CD8-positive, alpha-beta memory T cell (primary cell): ENCODE data around the gene UBXN4. TPM values are rescaled to one million over a fixed set of nuclear protein-coding genes. Genes with fewer than 3 reads are reported as not detected.
"Not testable (repeated sequence)": the region's sequence is repeated elsewhere in the genome, so short reads cannot be mapped to it uniquely, and the experiment has no call there.

Experiments
- CTCF ChIA-PET: fragments of 350-600 bp; sonication (Branson Sonifier 250); formaldehyde crosslinking; loops from one replicate; lab custom pipeline; 2021; ENCODE audit warnings: antibody characterized with exemption; lab: Charles Lee
- POLR2A ChIA-PET: fragments of 350-600 bp; sonication (Branson Sonifier 250); formaldehyde crosslinking; loops from one replicate; lab custom pipeline; 2021; ENCODE audit warnings: antibody characterized with exemption; lab: Charles Lee
- DNase-seq, 5 donors: peaks; one replicate each; pipeline versions ENCODE4 v3.0.0 to v3.0.0-alpha.2; 2020 to 2022; ENCODE audit warnings: mixed read lengths in 1 of 5
- H3K27ac ChIP-seq: one replicate; pipeline ENCODE4 v1.7.0; 2013; ENCODE audit warnings: low read depth, mild to moderate bottlenecking, low read length, moderate library complexity
- H3K27me3 ChIP-seq: 2 replicates; pipeline ENCODE4 v1.7.0; 2013; ENCODE audit warnings: low read length, mild to moderate bottlenecking; ENCODE audit not compliant: insufficient read depth, poor library complexity, severe bottlenecking
- H3K36me3 ChIP-seq: 2 replicates; pipeline ENCODE4 v1.7.0; 2013; ENCODE audit warnings: mild to moderate bottlenecking, low read length, moderate library complexity; ENCODE audit not compliant: insufficient read depth
- H3K4me1 ChIP-seq: 2 replicates; pipeline ENCODE4 v1.7.0; 2013; ENCODE audit warnings: mild to moderate bottlenecking, low read length, moderate library complexity; ENCODE audit not compliant: insufficient read depth
- H3K4me3 ChIP-seq: 2 replicates; pipeline ENCODE4 v1.7.0; 2013; ENCODE audit warnings: mild to moderate bottlenecking, low read length
- H3K9me3 ChIP-seq: 2 replicates; pipeline ENCODE4 v1.7.0; 2013; ENCODE audit warnings: mild to moderate bottlenecking, low read length
- H3K27ac Mint-ChIP-seq, 8 donors: one replicate each; pipeline ENCODE4 v1.8.0; 2020 to 2021; ENCODE audit warnings: mixed read lengths in 8 of 8, mild to moderate bottlenecking in 6 of 8, inconsistent platforms in 3 of 8, moderate library complexity in 3 of 8
- H3K27me3 Mint-ChIP-seq, 2 donors: one replicate each; pipeline ENCODE4 v1.8.0; 2020 to 2021; ENCODE audit warnings: mixed read lengths in 2 of 2, mild to moderate bottlenecking in 1 of 2, moderate library complexity in 1 of 2
- H3K36me3 Mint-ChIP-seq, 3 donors: one replicate each; pipeline ENCODE4 v1.8.0; 2020 to 2021; ENCODE audit warnings: mixed read lengths in 3 of 3, inconsistent platforms in 1 of 3, mild to moderate bottlenecking in 1 of 3
- H3K4me1 Mint-ChIP-seq, 3 donors: one replicate each; pipeline ENCODE4 v1.8.0; 2020 to 2021; ENCODE audit warnings: mixed read lengths in 3 of 3, inconsistent platforms in 1 of 3, mild to moderate bottlenecking in 1 of 3
- H3K4me3 Mint-ChIP-seq, 7 donors: one replicate each; pipeline ENCODE4 v1.8.0; 2020 to 2021; ENCODE audit warnings: mixed read lengths in 7 of 7, mild to moderate bottlenecking in 6 of 7, moderate library complexity in 4 of 7, inconsistent platforms in 2 of 7
- H3K9me3 Mint-ChIP-seq, 5 donors: one replicate each; pipeline ENCODE4 v1.8.0; 2020 to 2022; ENCODE audit warnings: mixed read lengths in 5 of 5, mild to moderate bottlenecking in 3 of 5, moderate library complexity in 2 of 5, inconsistent platforms in 1 of 5
- polyA plus RNA-seq: library from polyadenylated mRNA; unstranded; fragments of 300-500 nt; fragmentation: Illumina TruSeq; gene quantifications from one replicate; pipeline ENCODE4 v1.2.3, GENCODE V29; 2021
- total RNA-seq, 2 experiments: library from RNA; stranded (reverse); gene quantifications; one replicate each; pipeline ENCODE4 v1.2.3, GENCODE V29; 2021

UBXN4 gene
- total and polyA plus RNA-seq, 3 experiments from 2014 or later, result 85.5 to 106 (median 96.9) TPM

DNA sequence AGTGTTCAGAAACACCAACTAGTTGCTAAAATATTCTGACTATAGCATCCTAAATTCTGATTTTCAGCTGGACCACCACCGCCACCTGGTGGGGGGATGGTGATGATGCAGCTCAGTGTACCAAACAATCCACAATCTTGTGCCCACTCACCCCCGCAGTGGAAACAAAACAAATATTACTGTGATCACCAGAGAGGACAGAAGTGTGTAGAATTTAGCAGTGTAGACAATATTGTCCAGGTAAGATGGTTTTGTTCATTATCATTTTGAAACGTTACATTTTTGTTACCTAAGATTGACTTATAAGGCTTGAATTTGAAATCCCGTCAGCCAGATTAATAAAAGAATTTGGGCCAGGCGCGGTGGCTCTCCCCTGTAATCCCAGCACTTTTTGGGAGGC, 31.7 kb upstream of the UBXN4 start:
- ChIA-PET POLR2A (interaction anchor here (0.6 kb wide), 1 partner anchor 709 kb away, joined by 4 read pairs; no protein-coding TSS in a partner anchor), CTCF (interaction anchor here (0.8 to 5.3 kb wide), 24 partner anchors 9 to 721 kb away, joined by 3 to 73 read pairs (median 4); no protein-coding TSS in a partner anchor)
- peaks cover 0 to 20% (median 3%) of the 10 kb centered on the region in 3 donors for H3K36me3 Mint-ChIP-seq
- no peak overlapping the region for H3K4me3 Mint-ChIP-seq
- peaks cover 7% of the 10 kb centered on the region for H3K36me3 ChIP-seq
- peak; percentile 49 to 76 (median 60) for DNase-seq
- H3K27ac Mint-ChIP-seq, result peak overlapping the region in 1 of 8 donors; percentile 10
- H3K27me3 Mint-ChIP-seq, result no peaks in the 10 kb centered on the region
- H3K27me3 ChIP-seq, result no peaks in the 10 kb centered on the region
- H3K27ac ChIP-seq, result no peak overlapping the region
- H3K9me3 ChIP-seq, result no peaks in the 10 kb centered on the region
- H3K4me1 Mint-ChIP-seq, result peaks cover 0 to 1% (median 0%) of the 10 kb centered on the region in 3 donors
- no peaks in the 10 kb centered on the region for H3K4me1 ChIP-seq
- no peaks in the 10 kb centered on the region for H3K9me3 Mint-ChIP-seq
- H3K4me3 ChIP-seq, result no peak overlapping the region

DNA sequence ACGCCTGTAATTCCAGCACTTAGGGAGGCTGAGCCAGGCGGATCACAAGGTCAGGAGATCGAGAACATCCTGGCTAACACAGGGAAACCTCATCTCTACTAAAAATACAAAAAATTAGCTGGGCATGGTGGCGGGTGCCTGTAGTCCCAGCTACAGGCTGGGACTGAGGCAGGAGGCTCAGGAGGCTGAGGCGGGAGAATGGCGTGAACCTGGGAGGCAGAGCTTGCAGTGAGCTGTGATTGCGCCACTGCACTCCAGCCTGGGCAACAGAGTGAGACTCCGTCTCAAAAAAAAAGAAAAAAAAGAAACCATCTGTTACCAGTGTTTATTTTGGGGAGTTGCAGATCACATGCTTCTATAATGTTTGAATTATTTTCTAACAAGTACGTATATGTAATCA, 26.6 kb upstream of the UBXN4 start:
- H3K36me3 ChIP-seq, result peaks cover 12% of the 10 kb centered on the region
- H3K9me3 Mint-ChIP-seq, CTCF ChIA-PET, H3K27me3 Mint-ChIP-seq, H3K4me1 ChIP-seq, H3K4me1 Mint-ChIP-seq, H3K9me3 ChIP-seq, H3K27ac Mint-ChIP-seq, H3K4me3 ChIP-seq, DNase-seq, H3K4me3 Mint-ChIP-seq, H3K27me3 ChIP-seq, POLR2A ChIA-PET, H3K27ac ChIP-seq: not testable (repeated sequence)
- peaks cover 0 to 47% (median 8%) of the 10 kb centered on the region in 3 donors for H3K36me3 Mint-ChIP-seq

- ChIA-PET POLR2A (no interaction called here), CTCF (no interaction called here)
- Mint-ChIP-seq H3K4me3 (no peak overlapping the region), H3K36me3 (peaks cover 4 to 23% (median 4%) of the 10 kb centered on the region in 3 donors), H3K27me3 (no peaks in the 10 kb centered on the region), H3K4me1 (no peaks in the 10 kb centered on the region), H3K27ac (no peak overlapping the region), H3K9me3 (no peaks in the 10 kb centered on the region)
- no peak overlapping the region for H3K4me3 ChIP-seq
- DNase-seq, result no peak
- no peaks in the 10 kb centered on the region for H3K9me3 ChIP-seq
- H3K4me1 ChIP-seq, result no peaks in the 10 kb centered on the region
- no peak overlapping the region for H3K27ac ChIP-seq
- H3K36me3 ChIP-seq, result no peaks in the 10 kb centered on the region
- H3K27me3 ChIP-seq, result no peaks in the 10 kb centered on the region
Observed at GRCh38 chr2:135728064-135728743, 13.5 kb upstream of the UBXN4 start.

- Histone ChIP-seq H3K27me3 (no peaks in the 10 kb centered on the region), H3K36me3 (no peaks in the 10 kb centered on the region), H3K4me3 (no peak overlapping the region), H3K9me3 (no peaks in the 10 kb centered on the region), H3K27ac (no peak overlapping the region), H3K4me1 (no peaks in the 10 kb centered on the region)
- H3K27ac Mint-ChIP-seq, result no peak overlapping the region
- no peaks in the 10 kb centered on the region for H3K36me3 Mint-ChIP-seq
- POLR2A ChIA-PET, result no interaction called here
- CTCF ChIA-PET, result interaction anchor here (1.3 kb wide), 1 partner anchor 23 kb away, joined by 3 read pairs; no protein-coding TSS in a partner anchor
- H3K9me3 Mint-ChIP-seq, result no peaks in the 10 kb centered on the region
- DNase-seq, result no peak
- no peaks in the 10 kb centered on the region for H3K27me3 Mint-ChIP-seq
- no peak overlapping the region for H3K4me3 Mint-ChIP-seq
- H3K4me1 Mint-ChIP-seq, result no peaks in the 10 kb centered on the region
Observed at GRCh38 chr2:135732561-135732960, 9.1 kb upstream of the UBXN4 start.

GRCh38 chr2:135733045-135733444, 8.6 kb upstream of the UBXN4 start:
- Mint-ChIP-seq H3K4me3 (no peak overlapping the region), H3K27ac (no peak overlapping the region), H3K27me3 (no peaks in the 10 kb centered on the region), H3K9me3 (no peaks in the 10 kb centered on the region), H3K36me3 (no peaks in the 10 kb centered on the region), H3K4me1 (no peaks in the 10 kb centered on the region)
- Histone ChIP-seq H3K27ac (no peak overlapping the region), H3K36me3 (no peaks in the 10 kb centered on the region), H3K9me3 (no peaks in the 10 kb centered on the region), H3K27me3 (no peaks in the 10 kb centered on the region), H3K4me3 (no peak overlapping the region), H3K4me1 (no peaks in the 10 kb centered on the region)
- ChIA-PET CTCF (interaction anchor here (1.3 kb wide), 1 partner anchor 23 kb away, joined by 3 read pairs; no protein-coding TSS in a partner anchor), POLR2A (no interaction called here)
- DNase-seq, result peak in 1 of 5 donors; percentile 25

DNA sequence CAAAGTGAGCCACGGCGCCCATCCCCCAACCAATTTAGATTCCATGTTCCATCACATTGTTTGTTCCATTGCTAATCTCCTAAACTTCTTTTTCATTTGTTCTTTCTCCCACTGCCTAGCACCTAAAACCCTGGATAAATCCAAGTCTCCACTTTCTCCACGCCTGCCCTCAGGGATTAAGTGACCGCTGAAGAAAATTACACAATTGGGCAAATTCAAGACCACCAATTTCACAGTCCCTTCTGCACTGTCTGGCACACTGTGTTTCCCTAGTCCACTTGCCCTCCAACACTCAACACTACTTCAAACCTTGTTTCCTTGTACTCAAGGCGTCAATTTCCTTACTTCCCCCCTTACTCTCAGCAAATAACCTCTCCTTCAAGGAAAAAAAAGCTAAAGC, 5.1 kb upstream of the UBXN4 start:
- Histone ChIP-seq H3K27me3 (no peaks in the 10 kb centered on the region), H3K4me1 (no peaks in the 10 kb centered on the region), H3K9me3 (no peaks in the 10 kb centered on the region), H3K4me3 (no peak overlapping the region), H3K27ac (no peak overlapping the region), H3K36me3 (no peaks in the 10 kb centered on the region)
- H3K4me1 Mint-ChIP-seq, result peaks cover 2 to 5% (median 4%) of the 10 kb centered on the region in 3 donors
- H3K4me3 Mint-ChIP-seq, result no peak overlapping the region
- ChIA-PET CTCF (no interaction called here), POLR2A (no interaction called here)
- H3K36me3 Mint-ChIP-seq, result no peaks in the 10 kb centered on the region
- H3K27me3 Mint-ChIP-seq, result no peaks in the 10 kb centered on the region
- no peaks in the 10 kb centered on the region for H3K9me3 Mint-ChIP-seq
- peak overlapping the region in 1 of 8 donors; percentile 14 for H3K27ac Mint-ChIP-seq
- no peak for DNase-seq

GRCh38 chr2:135740206-135740605, 1.4 kb upstream of the UBXN4 start:
- H3K27me3 ChIP-seq, result no peaks in the 10 kb centered on the region
- H3K9me3 ChIP-seq, result no peaks in the 10 kb centered on the region
- ChIA-PET CTCF (interaction anchor here (1.5 kb wide), 1 partner anchor 16 kb away, joined by 4 read pairs; no protein-coding TSS in a partner anchor), POLR2A (no interaction called here)
- no peak overlapping the region for H3K4me3 Mint-ChIP-seq
- H3K4me3 ChIP-seq, result no peak overlapping the region
- peaks cover 29 to 33% (median 32%) of the 10 kb centered on the region in 3 donors for H3K4me1 Mint-ChIP-seq
- H3K27ac Mint-ChIP-seq, result no peak overlapping the region
- peaks cover 25% of the 10 kb centered on the region for H3K4me1 ChIP-seq
- no peaks in the 10 kb centered on the region for H3K27me3 Mint-ChIP-seq
- H3K36me3 Mint-ChIP-seq, result peaks cover 0 to 15% (median 2%) of the 10 kb centered on the region in 3 donors
- DNase-seq, result no peak
- no peaks in the 10 kb centered on the region for H3K9me3 Mint-ChIP-seq
- no peaks in the 10 kb centered on the region for H3K36me3 ChIP-seq
- no peak overlapping the region for H3K27ac ChIP-seq

DNA sequence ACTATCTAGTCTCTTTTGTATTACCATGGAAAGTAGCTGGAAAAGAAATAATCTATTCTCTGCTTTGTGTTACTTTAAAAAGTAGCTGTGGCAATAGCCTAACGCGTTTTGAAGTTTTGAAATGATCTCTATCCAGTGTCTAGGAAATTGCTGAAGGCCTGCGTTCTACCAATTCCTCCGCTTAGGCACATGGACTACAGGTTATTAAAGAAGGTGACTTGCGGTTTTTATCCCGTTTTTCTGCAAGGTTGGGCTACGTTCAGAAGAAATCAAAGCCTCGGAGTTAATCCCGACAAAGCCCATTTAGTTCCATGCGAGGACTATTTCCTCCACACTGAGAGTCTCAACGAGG, 636 bp upstream of the UBXN4 start:
- Histone ChIP-seq H3K27me3 (no peaks in the 10 kb centered on the region), H3K36me3 (no peaks in the 10 kb centered on the region), H3K27ac (no peak overlapping the region), H3K4me3 (no peak overlapping the region), H3K4me1 (peaks cover 34% of the 10 kb centered on the region), H3K9me3 (no peaks in the 10 kb centered on the region)
- Mint-ChIP-seq H3K27me3 (no peaks in the 10 kb centered on the region), H3K4me3 (peak overlapping the region in 2 of 7 donors; percentile 97 to 98), H3K36me3 (peaks cover 0 to 20% (median 2%) of the 10 kb centered on the region in 3 donors), H3K27ac (peak overlapping the region in 5 of 8 donors; percentile 93 to 100 (median 99)), H3K9me3 (no peaks in the 10 kb centered on the region), H3K4me1 (peaks cover 32 to 39% (median 39%) of the 10 kb centered on the region in 3 donors)
- DNase-seq, result no peak
- CTCF ChIA-PET, result interaction anchor here (1.5 kb wide), 1 partner anchor 15 kb away, joined by 4 read pairs; no protein-coding TSS in a partner anchor
- POLR2A ChIA-PET, result interaction anchor here (0.6 to 1.1 kb wide), 12 partner anchors 59 to 1637 kb away, joined by 3 to 12 read pairs (median 4); partner anchors contain the start of genes CCNT2, MCM6, R3HDM1 and ZRANB3
